GM12878 (cell line): Measurements from ENCODE around the gene PAK5.

Experiments
- TF ChIP-seq, protein P1 (sequence below), 3 experiments: IDR thresholded peaks in 2 of 3; conservative IDR thresholded peaks in 1 of 3; 2 replicates each; pipeline ENCODE4 v1.5.1; 2011; ENCODE audit warnings: low read depth in 3 of 3, low read length in 3 of 3, mild to moderate bottlenecking in 3 of 3, control low read depth in 2 of 3, moderate library complexity in 2 of 3, inconsistent platforms in 1 of 3, mixed read lengths in 1 of 3; ENCODE audit not compliant: control insufficient read depth in 2 of 3, insufficient read depth in 1 of 3; ENCODE audit errors: extremely low read depth in 1 of 3
- TF ChIP-seq, protein P2 (sequence below): IDR thresholded peaks from 2 replicates; pipeline ENCODE4 v1.6.1; 2012; ENCODE audit warnings: low read depth, low read length, improper control_type of control experiment

DNA sequence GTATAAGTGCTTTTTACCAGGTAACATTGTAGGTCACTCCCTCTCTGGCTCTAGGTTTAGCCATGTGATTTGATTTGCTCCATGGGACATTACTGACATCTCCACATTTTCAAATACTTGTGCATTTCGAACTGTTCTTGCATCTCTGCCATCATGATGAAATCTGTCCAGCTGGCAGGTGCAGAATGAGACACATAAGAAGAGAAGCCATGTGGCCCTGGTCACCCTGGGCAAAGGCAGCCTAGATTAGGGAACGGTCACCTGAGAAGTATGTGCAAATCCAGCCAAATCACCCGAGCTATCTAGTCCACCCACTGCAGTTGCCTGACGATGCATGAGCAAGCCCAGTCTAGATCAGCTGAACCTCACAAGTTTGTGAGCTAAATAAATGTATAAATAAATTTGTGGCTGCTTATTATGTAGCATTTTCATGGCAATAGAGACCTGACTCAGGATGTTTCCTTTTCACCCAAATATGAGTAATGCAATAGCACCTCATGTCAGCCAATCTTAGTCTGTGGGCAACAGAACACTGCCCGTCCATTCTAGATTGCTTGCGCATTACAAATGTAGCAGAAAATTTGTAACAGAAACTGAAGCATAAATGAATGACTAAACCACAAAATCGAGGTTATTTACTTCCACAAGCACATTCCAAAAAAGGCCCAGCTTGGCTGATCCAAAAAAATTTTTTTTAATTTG, 115.2 kb downstream of the PAK5 start:
- TF ChIP-seq, protein P1, sequence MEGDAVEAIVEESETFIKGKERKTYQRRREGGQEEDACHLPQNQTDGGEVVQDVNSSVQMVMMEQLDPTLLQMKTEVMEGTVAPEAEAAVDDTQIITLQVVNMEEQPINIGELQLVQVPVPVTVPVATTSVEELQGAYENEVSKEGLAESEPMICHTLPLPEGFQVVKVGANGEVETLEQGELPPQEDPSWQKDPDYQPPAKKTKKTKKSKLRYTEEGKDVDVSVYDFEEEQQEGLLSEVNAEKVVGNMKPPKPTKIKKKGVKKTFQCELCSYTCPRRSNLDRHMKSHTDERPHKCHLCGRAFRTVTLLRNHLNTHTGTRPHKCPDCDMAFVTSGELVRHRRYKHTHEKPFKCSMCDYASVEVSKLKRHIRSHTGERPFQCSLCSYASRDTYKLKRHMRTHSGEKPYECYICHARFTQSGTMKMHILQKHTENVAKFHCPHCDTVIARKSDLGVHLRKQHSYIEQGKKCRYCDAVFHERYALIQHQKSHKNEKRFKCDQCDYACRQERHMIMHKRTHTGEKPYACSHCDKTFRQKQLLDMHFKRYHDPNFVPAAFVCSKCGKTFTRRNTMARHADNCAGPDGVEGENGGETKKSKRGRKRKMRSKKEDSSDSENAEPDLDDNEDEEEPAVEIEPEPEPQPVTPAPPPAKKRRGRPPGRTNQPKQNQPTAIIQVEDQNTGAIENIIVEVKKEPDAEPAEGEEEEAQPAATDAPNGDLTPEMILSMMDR (IDR thresholded peaks at IDR 0.05 in 2 of 3, conservative IDR thresholded peaks at IDR 0.05 in 1 of 3; ENCODE audit: control insufficient read depth in 2 of 3, extremely low read depth in 1 of 3, insufficient read depth in 1 of 3, low read depth in 3 of 3, low read length in 3 of 3): no peak
- TF ChIP-seq, protein P2, sequence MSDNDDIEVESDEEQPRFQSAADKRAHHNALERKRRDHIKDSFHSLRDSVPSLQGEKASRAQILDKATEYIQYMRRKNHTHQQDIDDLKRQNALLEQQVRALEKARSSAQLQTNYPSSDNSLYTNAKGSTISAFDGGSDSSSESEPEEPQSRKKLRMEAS: no peak
